Stimulated activated CD4-positive, alpha-beta T cell treated with anti-CD3 and anti-CD28 coated beads, Interleukin-1b, Interleukin-23, amount 100 ng/mL, for 48 hours (primary cell): Measurements from ENCODE around the gene PTPRN2.

Source experiments
- DNase-seq: peaks from one replicate; pipeline ENCODE4 v3.0.0-alpha.2; 2020

The PTPRN2 gene

DNA sequence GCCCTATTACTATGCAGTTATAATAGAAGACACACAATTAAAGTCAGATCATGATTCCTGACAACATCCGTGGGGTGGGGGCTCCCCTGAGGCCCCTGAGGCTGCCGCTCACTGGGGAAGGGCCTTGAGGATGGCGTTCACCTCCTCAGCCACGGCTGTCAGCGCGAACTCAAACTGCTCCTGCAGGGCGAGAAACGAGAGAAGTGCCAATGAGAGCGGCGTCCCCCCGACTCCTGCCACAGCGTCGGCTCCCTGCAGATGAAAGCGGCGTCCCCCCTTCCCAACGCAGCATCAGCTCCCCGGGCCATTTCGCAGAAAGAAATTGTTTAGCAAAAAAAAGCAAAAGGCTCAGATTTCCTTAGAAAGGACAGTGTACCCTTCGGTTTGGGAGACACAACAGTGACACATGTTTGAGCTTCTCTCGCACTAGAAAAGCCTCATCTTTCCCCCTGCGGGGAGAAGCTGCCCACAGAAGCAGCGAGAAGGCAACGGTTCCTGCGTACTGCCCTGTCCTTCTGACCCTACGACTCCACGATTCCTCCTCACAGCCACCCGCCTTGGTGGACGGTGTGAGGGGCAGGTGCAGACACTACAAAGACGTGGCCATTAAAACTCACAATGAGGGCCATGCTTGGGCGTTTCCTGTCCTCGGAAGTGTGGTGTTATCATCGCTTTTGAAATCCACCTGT, 1046.9 kb downstream of the PTPRN2 start:
- DNase-seq, result no peak

DNA sequence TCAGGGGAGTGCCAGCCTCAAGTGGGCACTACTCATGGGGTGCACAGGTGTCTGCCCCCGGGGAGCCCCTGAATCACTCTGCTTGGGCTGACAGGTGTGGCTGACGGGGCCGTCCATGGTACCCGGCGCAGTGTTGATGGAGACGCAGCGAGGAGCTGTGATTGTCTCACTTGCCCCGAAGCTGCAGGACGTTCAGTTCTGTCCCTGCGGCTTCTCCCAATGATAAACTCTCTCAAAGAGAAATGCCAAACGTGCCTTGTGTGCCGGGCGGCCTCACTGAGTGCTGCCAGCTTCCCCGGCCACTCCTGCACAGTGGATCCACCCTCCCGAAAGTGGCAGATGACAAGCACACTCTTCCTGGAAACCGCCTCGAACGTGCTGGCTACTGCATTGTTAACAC, 1047.6 kb downstream of the PTPRN2 start:
- DNase-seq, result no peak

DNA sequence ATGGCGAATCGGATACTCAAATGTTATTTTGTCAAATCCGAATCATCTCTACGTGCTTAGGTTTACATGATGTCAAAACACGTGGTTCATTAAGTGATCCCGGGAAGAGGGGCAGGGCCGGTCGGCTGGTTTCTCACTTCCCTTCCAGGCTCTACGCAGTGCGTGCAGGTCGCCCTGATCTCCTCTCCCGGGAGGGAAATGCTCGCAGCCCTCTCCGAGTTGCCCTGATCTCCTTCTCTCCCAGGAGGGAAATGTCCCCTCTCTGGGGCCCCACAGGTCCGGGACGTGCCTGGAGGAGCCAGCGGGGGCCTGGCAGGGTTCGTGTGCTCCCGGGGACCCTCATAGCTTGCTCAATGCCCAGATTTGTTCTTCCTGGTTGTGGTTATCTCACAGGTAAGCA, 1048.1 kb downstream of the PTPRN2 start:
- no peak for DNase-seq

DNA sequence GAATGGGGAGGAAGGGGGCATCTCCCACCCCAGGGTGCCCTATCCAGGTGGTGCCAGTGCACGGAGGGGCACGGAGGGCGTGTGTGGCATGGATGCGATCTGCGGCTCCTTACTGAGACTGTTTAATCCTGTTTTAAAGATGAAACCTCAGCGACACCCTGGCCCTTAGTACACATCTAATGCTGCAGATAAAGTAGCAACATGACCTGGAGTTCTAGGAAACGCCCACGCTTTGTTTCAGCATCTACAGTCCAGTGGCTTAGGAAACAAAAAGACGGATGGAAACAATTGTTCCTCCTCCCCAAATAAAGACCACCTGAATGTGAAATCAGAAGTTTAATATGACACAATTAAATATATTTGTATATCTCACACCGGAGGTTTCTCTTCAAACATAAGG, 1048.9 kb downstream of the PTPRN2 start:
- DNase-seq, result no peak

DNA sequence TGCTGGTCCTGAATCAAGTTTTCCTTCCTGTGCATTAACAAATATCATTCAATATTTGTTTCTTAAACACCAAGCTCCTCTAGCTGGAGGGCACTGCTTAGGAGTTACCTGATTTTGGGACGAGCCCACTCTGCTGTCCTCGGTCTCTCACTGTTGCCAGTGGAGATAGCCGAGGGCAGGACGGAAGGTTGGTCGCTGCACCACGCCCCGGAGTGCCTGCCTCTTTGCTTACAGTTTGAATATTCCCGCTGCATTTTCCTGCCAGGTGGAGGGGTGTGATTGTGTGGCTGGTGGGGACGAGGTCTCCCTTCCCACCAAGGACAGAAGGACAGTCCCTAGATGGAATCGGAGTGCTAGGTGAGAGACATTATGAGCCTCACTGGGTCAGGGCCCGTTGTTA, 1049.3 kb downstream of the PTPRN2 start:
- no peak for DNase-seq

DNA sequence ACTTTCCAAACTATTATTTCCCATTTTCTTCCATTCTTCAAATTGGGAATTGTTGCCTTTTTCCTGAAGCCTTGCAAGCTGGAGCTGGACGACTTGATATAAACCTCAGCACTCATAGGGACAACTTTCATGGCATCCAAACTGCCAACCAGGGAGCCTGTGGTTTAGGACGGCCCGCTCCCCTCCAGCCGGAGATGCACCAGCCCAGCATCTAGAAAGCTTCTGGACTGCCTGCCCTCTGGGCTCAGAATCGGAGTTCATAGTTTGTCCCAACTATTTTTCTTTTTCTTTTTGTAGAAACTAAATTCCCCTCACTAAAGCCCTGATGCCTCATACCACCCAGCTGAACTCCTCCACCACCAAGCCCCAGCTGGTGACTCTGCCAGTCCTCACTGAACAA, 1050.6 kb downstream of the PTPRN2 start:
- no peak for DNase-seq

DNA sequence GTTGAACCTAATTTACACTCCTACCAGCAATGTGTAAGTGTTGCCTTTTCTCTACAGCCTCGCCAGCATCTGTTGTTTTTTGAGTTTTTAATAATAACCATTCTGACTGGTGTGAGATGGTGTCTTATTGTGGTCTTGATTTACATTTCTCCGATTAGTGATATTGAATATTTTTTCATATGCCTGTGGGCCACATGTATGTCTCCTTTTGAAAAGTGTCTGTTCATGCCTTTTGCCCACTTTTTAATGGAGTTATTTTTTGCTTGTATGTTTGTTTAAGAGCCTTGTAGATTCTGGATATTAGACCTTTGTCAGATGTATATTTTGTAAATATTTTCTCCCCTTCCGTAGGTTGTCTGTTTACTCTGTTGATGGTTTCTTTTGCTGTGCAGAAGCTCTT, 1055.6 kb downstream of the PTPRN2 start:
- no peak for DNase-seq

DNA sequence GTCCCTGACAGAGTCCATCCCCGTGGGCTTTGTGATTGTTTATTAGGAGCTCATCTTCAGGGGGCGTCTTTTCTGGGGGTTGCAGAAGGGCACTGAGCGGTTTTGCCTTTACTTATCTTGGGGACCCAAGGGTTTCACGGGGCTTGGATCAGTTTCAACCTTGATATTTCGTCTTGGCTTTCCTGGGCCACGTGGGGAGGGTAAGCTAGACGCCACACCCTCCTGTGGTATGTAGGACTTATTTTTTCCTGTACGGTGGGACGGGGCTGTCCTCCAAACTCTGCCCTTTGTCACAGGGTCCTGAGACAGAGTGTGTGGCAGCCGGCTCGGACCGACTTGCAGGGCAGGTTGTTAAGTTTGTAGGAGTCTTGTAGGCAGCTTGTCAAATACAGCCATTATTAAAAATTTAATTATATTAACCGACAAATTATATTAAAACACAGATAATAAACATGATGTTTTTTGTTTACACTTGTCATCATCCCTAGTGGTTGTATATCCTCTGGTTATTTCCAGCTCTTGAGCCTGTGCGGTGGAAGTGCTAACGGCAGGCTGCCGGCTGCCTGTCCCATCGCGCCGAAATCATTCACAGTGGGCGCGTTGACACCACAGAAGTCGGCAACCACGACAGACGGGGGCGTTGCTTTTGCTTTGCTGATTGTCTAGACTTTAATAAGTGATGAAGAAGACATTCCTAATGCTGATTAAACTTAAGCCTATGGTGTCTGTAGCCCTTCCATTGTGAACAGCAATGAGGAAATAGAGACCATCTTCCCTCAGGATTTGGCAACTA, 1057.7 kb downstream of the PTPRN2 start:
- DNase-seq, result no peak

DNA sequence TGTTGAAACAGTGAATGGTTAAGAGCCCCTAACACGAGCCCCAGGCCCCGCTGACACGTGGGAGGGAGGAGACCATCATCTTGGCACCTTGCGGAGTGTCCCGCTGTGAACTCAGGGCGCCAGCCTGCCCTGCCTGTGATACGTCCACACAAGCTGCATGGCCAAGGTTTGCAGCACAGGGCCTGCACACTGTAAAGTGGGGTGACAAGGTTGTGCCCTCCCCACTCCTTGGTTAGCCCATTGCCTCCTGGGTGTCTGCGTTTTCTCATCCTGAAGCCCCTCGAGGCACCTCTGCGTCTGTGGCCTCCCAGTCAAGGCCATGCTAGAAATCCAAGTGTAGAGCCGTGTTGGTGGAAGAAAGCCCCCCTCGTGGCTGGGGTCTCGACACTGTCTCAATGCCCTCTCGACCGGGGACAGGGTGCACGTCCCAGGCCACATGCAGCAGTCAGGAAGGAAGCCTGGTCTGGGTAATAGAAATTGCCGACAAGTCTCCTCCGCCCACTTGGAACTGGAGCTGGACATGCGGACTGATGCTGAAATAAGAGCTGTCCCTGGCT, 1058.8 kb downstream of the PTPRN2 start:
- no peak for DNase-seq

DNA sequence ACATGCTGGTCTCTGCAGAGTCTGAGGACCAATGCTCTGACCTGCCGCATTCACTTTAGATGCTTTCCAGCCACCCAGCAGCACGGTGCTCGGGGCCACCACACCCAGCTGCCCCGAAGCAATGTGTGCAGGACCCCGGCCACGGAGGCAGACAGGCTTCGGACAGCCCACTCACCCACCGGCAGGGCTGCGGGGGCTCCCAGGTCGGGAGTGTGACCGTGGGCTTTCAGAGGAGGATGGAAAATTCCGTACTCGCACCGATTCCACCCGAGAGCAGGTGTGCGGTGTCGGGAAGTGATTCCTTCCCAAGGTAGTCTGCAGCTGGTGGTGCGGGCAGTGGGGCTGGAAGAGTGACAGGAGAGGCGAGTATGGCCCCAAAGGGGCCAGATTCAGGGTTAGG, 1059.9 kb downstream of the PTPRN2 start:
- DNase-seq, result no peak

DNA sequence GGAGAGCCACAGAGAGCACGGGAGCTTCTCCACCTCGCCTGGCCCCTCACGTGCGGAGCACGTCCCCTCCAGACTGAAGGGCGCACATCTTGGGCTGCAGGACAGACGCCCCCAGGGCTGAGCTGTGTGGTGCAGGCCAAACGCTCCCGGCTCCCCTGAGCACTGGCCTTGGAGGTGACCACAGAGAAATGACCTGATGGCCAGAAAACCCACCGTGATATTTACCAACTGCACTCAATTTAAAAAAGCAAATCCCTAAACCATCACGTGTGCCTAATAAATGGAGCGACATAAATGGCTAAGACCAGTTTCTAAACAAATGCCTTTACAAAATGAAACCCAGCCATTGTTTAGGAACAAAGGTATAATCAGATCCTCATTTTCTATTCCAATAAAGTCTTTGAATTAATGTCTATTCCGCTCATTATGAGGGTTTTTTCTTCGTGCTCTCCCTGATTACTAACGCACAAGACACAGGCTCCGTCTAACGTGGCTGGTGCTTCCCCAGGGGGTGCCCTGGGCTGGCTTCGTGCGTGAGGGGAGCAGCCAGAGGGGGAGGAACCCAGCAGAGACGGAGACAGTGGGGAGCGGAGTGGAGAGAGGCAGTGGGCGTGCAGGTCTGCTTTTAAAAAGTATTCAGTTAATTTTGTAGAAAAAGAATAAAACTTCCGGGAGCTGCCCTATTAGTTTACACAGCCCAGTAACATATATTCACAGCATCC, 1060.5 kb downstream of the PTPRN2 start:
- no peak for DNase-seq

DNA sequence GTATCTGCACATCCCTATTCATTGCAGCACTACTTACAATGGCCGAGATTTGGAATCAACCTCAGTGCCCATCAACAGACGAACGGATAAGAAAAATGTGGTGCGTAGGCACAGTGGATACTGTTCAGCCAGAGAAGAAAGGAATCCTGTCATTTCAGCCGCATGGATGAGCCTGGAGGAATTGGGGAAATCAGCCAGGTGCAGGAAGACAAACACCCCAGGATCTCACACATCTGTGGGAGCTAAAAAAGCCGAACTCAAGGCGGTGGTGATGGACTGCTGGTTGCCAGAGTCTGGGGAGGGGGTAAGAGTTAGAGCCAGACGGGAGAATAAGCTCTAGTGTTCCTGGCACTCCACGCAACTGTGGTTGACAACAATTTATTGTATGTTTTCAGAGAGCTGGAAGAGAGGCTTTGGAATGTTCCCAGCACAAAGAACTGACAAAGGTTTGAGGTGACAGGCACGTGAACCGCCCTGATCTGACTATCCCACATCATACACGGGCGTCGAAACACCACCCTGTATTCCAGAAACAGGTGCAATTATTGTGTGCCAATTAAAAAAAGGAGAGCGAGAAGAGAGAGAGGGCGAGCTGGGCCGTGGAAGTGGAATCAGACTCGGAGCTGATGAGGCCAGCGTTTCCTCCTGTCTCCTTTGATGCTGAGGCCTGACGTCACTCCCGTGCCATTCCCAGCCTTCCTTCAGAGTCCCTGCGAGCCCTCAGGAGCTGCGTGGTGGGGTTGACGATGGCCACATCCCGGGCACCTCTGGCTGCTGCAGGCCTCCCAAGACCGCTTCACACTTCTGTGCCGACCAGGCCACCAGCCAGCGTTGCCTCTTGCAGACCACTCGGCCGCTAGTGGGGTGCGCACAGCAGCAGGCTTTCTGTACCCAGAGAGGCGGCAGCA, 1061.4 kb downstream of the PTPRN2 start:
- no peak for DNase-seq

DNA sequence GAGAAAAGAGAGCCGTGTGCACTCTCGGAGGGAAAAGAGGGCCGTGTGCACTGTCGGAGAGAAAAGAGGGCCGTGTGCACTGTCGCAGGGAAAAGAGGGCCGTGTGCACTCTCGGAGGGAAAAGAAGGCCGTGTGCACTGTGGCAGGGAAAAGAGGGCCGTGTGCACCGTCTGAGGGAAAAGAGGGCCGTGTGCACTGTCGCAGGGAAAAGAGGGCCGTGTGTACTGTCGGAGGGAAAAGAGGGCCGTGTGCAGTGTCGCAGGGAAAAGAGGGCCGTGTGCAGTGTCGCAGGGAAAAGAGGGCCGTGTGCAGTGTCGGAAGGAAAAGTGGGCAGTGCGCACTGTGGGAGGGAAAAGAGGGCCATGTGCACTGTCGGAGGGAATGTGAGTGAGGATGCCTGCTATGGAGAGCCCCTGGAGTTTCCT, 1062.1 kb downstream of the PTPRN2 start:
- no peak for DNase-seq

DNA sequence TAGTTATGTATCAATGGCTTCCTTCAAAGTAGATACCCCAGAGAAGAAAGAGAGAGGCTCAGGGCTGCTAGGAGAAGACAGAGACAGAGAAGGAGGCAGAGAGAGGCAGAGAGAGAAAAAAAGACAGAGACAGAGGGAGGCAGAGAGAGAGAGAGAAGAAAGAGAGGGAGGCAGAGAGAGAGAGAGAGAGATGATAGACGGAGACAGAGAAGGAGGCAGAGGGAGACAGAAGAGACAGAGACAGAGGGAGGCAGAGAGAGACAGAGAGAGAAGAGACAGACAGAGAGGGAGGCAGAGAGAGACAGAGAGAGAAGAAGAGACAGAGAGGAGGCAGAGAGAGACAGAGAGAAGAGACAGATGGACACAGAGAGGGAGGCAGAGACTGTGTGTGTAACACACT, 1062.9 kb downstream of the PTPRN2 start:
- no peak for DNase-seq

DNA sequence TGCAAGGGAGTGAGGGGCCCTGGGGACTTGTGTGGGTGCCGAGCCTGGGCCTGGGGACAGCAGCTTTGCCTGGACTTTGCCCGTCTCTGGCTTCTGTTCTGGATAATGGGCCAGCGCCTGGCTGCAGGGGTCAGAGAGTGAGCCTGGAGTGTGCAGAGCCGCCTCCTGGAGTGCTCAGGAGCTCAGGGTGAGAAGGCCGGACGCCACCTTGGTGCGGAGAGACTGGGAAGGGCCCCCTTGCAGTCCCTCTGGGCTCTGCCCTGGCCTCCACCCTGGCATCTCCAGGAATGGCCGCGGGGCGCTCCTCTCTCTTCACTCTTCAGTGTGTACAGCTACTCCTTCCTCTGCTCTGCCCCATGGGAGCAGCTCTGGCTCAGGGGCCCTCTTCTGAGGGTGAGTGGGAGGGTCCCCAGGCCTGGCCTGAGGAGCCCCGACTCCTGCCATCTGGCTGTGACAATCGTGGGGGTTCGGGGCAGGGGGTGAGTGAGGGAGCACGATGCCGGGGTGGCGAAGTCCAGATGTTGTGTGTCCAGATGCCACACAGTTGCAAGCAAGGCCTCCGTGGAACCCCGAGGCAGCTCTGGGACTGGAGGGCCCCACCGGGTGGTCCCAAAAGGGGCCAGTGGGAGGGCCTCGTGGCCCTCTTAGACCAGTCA, 1063.7 kb downstream of the PTPRN2 start:
- no peak for DNase-seq

DNA sequence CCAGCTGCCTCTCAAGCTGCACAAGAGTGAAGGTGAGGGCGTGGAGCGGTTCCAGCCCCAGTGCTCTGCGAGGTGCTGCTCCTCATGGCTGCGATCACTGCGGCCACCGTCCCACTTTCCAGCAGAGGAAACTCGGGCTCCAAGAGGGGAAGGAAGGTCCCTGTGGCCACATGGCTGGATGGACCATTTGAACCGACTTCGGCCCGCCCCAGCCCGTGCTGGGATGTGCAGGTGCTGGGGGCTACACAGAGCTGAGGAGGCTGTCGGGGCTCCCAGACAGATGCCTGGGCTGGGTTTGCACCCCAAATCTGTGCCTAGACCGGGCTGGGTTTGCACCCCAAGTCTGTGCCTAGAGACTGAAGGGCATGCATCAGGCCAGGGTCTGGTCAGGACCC, 1064.3 kb downstream of the PTPRN2 start:
- DNase-seq, result no peak

DNA sequence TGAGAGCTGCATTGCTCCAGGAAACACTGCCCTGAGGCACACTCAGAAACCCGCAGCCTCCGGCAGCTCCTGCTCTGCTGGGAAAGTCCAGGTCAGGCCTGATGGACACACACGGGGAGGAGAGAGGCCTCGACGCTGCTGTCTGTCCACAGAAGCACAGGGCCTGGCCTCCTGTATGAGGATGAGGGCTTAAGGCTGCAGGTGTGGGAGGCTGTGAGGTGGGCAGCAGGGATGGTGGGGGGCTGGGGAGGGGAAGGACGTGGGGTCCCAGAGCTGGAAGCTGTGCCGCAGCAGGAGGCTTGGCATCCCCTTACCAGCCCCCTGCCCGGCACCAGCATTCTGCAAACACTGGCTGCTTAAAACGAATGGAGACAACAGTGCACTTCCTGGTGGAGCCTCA, 1064.7 kb downstream of the PTPRN2 start:
- no peak for DNase-seq

DNA sequence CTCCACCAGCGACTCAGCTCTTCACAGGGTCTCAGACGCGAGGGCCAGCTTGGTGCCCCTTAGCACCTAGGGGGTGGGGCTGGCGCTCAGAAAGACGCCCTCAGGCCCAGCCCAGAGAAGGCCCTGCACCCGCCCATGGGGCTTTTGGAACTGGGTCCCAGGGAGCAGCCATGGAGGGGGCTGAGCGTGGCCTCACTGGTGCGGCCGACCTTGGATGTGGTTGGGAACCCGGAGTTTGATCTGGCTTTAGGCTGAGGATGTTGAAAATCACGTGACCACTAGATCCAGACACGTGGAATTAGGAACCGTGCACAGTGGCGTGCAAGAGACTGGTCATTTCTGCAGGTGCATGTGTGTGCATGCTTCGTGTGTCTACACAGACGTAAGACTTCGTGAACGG, 1065.4 kb downstream of the PTPRN2 start:
- DNase-seq, result no peak

DNA sequence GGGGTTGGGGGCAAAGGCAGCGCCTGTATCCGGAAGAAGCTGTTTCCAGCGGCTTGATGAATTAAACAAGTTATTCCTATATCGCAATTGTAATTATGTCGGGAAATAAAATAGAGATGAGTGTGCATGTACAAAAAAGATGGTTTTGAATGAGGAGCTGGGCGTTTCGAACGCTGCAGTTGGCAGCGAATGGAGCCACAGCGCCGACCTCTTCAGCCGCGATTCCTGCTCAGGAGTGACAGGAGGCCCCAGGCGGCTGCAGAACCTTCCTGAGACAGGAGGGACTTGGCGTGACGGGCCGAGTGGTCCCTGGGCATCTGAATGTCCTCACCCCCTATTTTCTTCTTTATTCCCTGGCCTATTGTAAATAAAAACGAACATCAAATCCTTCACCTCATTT, 1065.9 kb downstream of the PTPRN2 start:
- DNase-seq, result no peak

DNA sequence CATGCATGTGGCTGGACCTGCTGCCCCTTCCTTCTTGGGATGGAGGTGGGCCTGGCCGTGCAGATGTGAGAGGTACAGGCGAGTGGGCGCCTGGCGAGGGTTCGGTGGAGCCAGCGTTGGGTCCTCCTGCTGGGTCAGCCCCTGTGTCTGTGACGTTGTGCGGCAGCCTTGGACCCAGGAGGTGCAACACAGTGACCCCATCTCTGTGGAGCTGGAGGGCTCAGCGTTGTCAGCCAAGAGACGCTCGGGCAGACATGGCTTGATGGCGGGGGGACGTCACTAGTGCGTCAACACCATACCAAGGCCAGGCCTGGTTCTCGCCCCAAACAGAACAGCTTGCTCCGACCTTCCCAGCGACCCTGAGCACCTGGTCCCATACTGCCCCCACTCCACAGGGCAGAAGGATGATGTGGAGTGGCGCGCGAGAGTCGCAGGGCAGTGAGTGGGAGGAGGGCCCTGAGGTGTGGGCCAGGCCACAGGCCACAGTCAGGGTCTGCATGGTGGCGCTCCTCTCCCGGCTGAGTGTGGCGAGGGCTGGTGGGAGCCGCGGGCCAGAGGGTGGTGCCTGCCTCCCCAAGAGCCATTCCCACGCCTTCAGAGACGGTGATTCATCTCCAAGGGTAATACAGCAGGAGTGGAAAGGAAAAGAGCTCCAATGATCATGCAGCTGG, 1066.4 kb downstream of the PTPRN2 start:
- DNase-seq, result no peak

DNA sequence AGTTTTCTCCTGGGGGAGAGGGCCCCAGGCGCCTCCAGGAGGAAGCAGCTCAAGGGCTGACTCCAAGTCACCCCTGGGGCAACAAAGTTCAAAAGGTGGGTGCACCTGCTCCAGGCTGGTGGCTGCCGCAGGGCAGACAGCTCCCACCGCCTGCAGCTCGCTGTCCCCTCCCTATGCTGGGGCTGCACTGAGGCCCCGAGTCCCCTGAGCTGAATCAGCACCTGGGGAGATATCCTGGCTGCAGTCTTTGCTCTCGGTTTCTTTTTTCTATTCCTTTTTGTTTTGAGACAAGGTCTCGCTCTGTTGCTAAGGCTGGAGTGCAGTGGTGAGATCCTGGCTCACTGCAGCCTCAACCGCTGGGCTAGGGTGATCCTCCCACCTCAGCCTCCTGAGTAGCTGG, 1067.4 kb downstream of the PTPRN2 start:
- no peak for DNase-seq
